ENCODE data around the gene IFNA13.

IFNA13 gene

DNA sequence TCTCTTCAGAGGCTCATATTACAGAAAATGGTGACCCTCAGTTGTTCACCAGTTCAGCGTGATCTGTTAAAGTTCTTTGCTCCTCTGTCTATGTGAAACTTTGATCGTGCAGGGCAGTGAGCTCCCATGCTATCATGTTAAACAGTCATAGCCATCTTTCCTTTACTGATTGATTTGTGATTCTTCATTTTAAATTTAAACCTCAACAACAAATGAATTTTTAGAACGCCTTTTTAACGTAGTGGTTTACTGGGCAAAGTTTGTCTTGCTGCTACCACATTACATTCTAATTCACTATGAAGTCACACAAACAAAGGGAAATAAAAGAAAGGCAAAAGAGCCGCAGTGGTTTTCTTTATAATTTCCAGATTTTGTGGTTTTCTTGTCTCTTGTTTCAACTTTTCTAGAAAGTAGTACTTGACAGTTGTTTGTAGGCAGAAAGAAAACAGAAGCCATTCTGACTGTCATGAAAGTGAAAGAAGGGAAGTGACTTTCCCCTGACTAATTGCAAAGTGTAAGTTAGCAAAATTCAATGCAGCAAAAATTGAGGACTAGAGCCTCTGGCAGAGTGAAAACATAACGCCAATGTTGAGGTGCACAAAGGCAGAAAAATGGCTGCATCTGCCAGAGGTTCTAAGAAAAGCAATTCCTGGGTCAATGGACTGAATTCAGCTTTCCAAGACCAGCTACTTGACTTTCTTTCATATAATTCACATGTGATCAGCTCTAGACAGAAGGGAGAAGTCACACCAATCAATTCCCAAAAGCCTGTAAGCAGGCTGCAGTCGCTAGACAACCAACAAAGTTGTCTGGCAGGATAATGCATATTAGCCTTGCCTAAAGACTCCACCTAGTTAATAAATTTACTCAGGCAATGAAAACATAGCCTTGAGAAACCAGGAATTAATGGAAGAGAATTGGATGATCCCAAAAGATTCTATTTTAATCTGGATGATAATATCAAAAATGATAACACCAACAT, 10.1 kb downstream of the IFNA13 start:
- DNase-seq (ENCODE audit: low spot score) = no peak

DNA sequence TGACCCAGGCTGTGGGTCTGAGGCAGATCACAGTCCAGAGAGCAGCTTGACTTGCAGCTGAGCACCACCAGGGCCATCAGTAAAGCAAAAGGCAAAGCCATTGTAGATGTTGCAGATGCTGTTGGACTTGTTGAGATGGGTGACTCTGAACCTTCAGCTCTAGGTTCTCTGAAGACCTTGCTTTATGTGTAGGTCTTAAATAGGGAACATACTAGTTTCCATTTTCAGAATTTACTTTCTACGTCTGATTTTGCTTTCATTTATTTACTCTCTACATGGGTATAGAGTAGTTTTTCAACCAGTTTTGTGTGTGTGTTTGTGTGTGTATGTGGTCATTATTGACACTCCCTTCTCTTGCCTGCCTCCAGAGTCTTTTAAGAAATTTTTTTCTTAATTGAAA, 17.1 kb downstream of the IFNA13 start, which contains the start of gene IFNA6:
Gene IFNA6, minus strand, starts transcription at position 101 of the 400 bp plus-strand sequence. Its CDS starts 0 bp downstream, at position 101.
- DNase-seq (ENCODE audit: low spot score) = no peak

DNA sequence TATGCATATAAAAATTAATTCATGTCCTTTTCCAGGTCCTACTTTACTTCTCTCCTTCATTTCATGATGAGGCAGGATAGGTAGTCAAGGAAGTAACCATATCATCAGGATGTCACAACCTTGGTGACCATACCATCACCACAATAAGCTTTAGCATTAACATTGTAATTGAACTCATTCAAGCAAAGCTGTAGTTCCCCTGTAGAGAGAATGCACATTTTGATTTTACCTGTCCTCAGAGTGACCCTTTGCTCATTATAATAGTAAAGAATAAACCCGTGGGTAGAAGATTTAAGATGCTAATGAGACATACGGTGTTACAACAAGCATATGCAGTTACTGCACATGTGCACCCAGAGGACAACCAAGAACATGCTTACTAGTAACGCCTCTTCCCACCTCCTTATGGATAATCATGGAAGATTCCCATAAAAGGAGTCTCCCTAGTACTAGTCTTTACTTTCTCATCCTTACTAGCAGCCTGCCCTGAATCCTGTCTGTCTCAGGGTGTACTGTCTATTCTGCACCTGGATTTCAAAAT, 19.4 kb downstream of the IFNA13 start:
- DNase-seq (ENCODE audit: low spot score) = no peak

DNA sequence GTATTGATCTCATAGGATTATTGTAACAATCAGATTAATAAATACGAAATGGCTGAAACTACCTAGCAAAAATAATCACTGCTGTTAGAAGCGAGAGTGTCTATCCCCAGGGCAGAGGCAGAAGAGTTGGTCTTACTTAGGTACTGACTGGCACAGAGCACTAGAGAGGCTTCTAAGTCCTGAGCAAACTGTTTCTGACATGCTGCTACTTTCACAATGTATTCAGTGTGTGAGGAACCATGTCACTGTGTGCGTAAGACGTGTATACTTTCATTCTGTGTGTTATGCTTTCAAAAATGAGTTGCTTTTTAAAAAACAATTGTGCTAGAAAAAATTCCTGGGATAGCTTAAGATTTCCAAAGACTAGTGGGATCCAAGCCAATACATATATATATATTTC, 27.1 kb downstream of the IFNA13 start:
- no peak for DNase-seq (ENCODE audit: low spot score)

DNA sequence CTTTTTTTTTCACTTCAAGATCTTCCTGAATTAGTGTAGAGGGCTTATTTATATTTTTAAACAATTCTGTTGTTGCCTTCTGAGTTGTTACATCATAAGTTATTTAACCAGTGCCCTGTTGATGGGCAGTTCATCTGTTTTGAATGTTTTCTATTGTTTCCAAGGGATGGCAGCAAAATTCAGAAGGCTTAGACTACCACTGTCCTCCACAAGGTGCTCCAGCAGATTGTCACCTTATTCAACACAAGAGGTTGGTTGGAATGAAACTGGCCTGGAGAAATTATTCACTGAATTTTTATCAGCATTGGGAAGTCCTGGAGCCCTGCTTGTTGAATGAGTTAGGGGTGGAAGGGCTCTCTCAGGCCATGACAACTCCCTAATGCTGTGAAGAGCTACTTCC, 31.4 kb downstream of the IFNA13 start:
- no peak for DNase-seq (ENCODE audit: low spot score)

DNA sequence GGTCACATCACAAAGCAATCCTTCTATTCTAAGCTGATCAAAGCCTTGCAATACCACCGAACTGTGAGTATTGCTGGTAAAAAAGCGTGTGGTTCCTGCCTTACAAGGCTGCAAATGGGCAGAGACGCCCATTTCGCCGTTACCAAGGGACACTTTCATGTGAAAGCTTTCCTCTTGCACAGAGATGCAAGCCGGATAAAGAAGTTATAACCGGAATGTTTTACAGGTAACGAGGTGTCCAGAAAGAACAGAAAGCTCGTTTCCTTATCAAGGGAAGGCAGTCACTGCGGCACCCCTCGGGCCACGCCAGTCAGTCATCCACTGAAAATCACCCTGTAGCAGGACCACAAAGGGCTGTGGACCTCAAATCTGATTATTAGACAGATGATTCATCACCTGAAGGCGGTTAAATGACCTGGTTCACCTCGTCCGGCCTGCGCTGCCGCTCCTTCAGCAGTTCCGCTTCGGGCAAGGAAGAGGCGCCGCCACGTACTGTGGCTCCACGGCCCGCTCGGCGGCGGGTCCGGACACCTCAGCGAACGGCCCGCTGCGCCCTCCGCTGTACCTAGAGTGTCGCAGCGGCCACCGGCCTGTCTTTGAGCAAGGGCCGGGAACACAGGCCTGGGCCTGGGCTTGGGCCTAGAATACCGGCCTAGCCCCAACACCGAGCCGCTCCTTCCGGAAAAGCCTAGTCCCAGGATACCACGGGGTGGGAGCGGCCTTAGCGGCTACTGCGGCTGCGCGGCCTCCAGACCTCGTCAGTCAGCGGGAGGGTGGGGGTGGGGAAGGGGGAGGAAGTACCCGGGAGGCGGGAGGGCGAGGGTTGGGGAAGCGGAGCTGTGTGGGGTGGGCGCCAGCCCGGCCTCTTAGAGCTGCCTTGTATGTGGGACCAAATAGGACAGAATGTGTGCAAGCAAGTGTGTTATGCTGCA, 32.9 kb downstream of the IFNA13 start, which contains the start of gene KLHL9:
Gene KLHL9, minus strand, starts transcription at position 704 of the 932 bp plus-strand sequence. Its CDS starts 545 bp downstream, at position 159.
- peak; percentile 70 for DNase-seq (ENCODE audit: low spot score)

DNA sequence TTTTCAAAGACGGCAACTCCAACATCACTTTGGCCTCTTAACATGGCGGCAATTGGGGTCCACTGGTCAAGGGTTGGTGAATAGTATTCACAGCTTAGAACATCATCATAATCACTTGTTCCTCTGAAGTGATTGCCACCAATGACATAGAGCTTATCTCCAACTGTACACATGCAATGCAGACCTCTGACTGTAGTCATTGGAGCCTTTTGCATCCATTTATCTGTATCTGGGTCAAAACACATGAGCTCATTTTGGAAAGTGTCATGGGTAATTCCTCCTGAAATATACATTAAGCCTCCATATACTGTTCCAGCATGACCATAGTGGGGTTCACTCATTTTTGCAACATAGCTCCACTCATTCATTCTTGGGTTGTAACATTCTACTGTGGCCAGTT, 34.6 kb downstream of the IFNA13 start:
- DNase-seq (ENCODE audit: low spot score) = no peak

DNA sequence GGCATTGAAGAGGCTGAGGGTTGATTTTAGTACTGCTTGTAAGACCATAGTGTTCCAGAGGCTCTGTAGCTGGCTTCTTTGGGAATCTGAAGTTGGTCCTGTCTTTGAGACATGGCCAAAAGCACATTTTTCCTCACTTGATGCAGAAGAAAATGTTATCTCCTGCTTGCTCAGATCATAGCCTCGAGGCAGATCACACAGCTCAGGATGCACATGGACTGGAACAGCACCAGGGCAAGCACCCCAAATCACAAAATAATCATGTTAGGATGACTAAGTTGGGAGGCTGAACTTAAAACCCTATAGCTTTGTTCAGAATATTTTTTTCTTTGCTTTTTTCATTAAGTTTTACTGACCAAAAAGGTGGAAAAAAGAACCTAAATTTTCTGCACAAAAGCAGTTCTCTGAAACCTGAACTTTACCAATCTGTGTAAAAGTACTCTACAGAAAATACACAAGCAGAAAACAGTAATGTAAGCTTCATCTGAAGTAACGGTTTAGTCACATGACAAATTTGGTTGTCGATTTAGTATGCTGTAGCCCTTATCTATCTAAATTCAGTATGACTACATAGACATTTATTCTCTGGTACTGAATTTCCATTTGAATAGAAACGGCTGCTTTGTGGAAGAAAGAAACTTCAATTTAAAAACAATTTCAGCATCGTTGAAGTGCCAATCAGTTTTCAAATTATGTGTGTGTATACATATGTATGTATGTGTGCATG, 36.0 kb downstream of the IFNA13 start:
- DNase-seq (ENCODE audit: low spot score) = no peak

DNA sequence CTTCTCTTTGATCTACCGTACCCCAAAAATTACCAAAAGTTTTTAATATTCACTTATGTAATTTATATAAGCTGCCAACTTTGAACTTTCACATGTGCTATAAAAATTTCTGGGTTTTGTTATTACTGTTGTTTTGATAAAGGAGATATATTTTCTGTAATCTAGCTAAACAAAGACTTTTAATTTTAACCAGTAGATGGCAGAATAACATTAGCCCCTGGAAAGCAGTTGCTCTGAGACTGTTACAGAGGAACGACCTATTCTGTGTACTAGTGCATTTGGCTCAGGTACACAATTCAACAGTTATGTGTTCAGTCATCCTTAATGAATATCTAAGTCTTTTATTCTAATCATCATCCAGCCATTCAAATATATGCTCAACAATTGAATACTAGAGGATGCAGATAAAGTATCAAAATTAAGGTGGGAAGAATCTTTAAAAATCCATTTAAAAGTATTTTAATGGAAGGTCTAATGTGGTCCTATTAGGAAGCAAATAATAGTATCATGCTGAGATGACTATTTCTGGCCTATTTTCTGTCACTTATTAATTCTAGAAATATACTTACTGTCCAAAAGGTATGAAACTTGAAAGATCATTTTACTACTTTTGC, 41.2 kb downstream of the IFNA13 start:
- DNase-seq (ENCODE audit: low spot score) = no peak

DNA sequence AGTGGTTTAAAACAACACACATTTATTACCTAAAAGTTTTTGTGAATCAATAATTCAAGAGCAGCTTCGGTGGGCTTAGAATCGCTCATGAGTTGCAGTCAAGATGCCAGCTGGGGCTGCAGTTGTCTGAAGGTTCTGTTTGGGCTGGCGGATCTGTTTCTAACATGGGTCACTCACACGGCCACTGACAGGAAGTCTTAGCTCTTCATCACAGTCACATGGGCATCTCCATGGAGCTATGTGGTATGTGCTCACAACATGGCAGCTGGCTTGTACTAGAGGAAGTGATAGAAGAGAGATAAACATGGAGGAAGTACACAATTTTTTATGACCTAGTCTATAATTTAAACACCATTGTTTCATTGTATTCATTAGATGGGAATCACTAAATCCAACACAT, 43.8 kb downstream of the IFNA13 start:
- DNase-seq (ENCODE audit: low spot score) = no peak

DNA sequence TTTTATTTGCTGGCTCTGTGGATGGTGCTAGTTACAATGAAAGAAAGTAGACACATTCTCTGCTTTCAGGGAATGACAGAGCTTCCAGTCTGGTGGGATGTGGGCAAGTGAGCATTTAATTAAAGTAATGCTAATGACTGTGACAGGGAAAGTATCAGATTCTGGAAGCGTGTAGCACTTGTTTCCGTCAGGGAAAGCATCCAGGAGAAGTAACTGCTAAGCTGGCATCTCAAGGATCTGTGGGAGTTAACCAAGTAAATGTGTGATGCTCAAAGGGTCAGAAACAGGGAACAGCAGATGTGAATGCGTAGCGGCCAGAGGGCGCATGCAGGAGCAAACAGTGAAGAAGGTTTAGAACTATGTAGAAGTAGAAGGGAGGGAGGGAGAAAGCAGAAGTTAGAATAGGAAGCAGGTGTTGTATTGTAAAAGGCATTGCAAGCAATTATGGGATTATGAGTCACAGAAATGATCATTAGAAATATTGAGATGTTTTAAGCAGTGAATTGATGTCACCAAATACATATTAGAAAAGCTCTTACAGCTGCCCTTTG, 44.9 kb downstream of the IFNA13 start:
- DNase-seq (ENCODE audit: low spot score) = no peak

DNA sequence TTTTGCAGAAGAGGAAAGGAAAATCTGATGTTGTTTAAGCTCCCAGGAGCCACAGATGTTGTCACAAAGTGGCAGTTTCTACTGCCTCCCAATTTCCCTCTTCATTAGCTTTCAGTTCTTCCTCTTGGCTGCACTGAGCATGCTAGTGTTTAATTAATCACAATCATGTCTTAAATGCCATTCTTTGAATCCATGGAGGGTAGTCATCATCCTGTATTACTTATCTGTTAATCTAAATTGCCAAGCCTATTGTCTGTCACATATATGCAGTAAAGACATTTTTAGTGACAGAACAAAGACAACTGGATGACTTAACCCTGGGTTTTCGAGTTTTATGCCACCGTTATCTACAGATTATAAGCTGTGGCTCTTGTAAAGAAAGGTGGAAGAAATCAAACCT, 47.4 kb downstream of the IFNA13 start:
- no peak for DNase-seq (ENCODE audit: low spot score)

DNA sequence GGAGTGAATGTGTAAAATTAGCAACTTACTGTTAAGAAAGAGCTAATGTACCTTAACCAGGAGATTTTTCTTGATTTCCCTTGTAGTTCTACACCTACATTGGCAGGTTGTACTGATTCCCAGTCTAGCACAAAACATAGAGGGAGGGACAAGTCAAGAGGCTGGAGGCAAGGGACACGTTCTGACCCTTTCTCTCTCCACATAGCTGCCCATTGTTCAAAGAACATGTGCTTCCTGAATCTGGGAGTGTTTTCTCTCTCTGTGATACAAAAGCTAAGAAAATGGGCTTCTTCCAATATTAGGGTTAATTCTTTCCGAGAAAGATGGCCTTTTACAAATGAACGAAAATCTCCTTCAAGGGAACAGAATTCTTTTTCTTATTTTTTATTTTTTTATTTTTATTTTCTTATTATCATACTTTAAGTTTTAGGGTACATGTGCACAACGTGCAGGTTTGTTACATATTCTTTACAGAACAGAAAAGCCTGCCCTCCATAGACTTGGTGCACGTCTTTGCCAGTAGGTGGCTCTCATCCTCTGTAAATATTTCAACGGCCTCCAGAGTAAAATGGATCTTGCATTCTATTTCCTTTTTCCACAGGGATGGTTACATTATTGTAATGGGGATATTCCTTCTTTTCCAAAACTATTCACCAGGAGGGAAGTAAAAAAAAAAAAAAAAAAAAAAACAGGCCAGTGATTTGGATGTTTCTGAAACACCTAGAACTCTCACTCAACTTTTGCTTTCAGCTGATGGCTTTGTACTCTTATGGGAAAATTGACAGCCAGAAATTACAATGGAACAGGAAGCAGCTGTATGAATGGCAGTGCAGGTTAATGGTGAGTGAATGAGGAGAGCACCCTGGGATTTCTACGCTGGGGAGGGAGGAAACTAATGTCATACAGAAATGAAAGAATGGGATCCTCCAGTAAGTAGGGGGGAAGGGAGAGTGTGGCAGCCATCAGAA, 49.6 kb downstream of the IFNA13 start:
- no peak for DNase-seq (ENCODE audit: low spot score)
